DMS79 treated with DMSO at 0.1 percent for 48 hours (cell line): ENCODE measurements around the gene SIPA1L3.
"Not testable (repeated sequence)": the region's sequence is repeated elsewhere in the genome, so short reads cannot be mapped to it uniquely, and the experiment has no call there.

Source experiments
- DNase-seq: peaks from one replicate; lab custom pipeline; 2025; lab: John Stamatoyannopoulos, UW

SIPA1L3 gene

DNA sequence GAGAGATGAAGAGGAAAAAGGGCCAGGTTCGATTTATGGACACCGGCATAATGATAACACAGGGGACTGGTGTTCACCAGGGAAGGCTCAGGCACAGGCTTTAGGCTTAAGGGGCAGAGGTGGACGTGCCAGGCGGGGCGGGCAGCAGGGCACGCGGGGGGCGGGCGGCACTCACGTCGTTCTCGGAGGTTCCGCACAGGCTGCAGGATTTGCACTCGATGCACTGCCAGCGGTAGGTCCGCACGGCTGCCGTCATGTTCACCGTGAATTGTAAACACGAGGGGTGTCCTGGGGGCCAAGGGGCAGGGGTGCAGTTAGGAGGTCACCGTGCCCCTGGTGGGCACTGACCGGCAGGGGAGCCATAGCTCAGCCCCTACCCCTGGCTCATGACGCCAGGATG is 306.5 kb downstream of the SIPA1L3 start:
- DNase-seq: no peak

- DNase-seq: peak; percentile 56
These were observed 307.1 kb downstream of the SIPA1L3 start for GRCh38 chr19:38213911-38214625.

DNA sequence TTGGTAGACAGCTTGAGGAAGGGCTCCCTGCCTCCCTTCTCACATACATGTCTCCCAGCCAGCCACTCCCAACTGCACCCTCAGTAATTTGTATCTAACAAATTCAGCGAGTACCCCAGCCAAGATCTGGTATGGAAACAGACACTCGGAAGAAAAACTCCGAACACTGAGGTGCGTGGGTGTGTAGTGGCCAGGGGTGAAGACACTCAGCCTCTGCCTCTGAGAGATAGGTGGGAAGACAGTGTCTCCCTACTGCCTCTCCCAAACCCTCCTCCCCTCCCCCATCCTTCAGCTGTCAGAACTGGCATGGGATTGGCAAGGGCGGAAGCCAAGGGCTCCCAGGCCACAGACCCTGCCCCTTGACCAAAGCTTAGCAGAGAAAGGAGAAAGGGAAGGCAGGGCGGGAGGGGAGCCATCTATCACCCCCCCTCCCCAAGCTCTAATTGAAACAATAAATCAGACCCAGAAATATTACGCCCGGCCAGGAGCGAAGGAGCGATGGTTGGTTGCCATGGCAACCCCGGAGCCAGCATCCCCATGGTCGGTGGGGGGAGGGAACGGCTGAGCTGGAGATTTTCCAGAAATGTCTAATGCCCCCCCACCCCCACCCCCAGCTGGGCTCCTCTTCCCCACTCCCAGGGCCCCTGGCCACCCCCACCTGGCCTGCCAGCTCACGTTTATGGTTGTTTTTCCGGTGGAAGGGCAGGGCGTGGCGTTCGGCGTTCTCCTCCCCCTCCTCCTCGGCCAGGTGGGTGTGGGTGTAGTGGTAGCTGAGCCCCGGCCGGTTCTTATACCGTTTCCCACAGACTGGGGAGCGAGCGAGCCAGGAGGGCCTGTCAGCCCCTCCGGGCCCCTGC is 310.0 kb downstream of the SIPA1L3 start:
- no peak for DNase-seq

DNA sequence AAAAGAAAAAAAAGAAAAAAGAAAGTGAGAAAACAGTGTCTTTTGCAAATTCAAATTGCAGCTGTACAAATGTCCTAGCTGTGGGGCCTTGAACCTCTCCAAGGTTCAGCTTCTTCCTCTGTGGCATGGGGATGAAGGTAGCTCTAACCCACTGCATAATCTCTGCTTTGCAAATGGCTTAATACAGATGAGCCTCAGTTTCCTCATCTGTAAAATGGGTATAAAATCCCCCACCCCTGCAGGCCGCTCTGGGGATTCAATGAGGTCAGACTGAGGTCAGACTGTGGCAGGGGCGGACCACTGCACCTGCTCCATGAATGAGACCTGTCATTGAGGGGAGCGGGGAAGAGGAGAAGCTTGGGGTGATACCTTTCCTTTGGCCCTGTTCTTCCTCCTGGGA is 311.2 kb downstream of the SIPA1L3 start:
- DNase-seq: no peak

DNA sequence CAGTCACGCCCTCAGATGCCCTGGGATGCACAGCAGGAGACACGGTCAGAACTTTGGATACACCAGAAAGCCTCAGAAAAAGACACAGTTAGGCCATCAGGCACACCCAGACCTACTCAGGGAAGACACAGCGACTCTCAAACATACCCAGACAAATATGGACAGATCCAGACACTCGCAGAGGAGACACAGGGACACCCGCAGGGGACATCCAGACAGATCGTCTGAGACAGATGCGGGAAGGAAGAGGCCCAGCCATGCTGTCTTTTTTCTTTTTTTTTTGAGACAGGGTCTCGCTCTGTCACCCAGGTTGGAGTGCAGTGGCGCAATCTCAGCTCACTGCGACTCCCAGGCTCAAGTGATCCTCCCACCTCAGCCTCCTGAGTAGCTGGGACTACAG is 312.2 kb downstream of the SIPA1L3 start:
- no peak for DNase-seq

DNA sequence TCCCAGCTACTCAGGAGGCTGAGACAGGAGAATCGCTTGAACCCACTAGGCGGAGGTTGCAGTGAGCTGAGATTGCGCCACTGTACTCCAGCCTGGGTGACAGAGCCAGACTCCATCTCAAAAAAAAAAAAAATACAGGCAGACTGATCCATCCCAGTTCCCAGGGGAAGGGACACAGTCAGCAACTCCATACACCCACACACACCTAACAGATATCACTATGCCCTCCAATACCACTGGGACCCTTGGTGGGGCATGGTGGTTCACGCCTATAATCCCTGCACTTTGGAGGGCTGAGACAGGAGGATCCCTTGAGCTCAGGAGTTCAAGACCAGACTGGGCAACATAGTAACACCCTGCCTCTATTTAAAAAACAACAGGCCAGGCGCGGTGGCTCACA is 314.4 kb downstream of the SIPA1L3 start:
- DNase-seq: no peak

DNA sequence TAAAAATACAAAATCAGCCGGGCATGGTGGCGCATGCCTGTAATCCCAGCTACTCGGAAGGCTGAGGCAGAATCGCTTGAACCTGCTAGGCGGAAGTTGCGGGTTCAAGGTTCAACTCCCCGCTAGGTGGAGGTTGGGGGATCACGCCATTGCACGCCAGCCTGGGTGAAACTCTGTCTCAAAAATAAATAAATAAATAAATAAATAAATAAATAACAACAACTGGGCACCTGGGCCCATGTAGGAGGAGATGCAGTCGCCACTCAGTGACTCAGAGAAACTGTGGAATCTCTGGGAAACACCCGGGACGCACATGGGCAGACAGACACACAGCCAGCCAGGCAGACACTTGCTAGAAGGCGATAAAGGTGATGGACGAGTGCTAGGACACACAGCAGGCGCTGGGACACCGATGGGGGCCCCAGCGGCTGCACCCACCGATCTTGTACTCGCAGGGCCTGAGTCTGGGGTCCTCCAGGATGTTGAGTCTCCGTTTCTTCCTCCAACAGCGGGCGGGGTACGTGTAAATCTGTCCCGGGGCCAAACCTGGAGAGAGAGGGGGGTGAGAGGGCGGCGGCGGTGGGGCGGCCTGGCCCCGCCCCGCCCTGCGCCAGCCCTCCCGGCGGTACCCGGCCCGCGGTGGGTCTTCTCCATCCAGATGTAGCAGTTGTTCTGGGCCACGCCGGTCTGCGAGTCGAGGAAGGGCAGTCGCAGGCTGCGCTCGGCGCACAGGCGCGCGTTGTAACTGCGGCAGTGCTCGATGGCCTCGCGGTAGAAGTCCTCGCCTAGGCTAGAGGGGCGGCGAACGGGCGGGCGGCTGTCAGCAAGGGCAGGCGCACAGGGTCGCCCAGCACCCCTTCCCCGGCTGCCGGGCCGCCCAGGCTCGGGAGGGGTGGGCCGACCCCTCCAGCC is 315.2 kb downstream of the SIPA1L3 start:
- DNase-seq: no peak

DNA sequence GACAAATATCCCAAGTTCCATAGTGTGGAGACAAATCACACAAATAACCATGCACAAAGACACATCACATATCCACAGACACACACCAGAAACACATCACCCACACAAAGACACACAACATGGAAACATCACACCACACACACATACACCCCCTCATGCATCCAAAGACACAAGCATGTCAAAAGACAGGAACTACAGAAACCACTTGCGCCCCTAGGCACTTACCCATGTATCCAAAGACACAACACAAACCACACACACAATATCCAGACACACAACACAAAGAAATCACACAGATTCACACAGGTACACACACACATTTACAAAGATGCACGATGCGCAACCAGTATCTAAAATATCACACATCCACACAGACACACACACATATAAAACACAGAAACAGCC is 316.1 kb downstream of the SIPA1L3 start:
- DNase-seq: no peak

GRCh38 chr19:38223617-38224013 is 316.6 kb downstream of the SIPA1L3 start:
- no peak for DNase-seq

- DNase-seq: peak; percentile 66
These were observed 317.2 kb downstream of the SIPA1L3 start, which contains the start of gene DPF1 for GRCh38 chr19:38224014-38224862. Gene DPF1 (minus strand): TSS chr19:38224222. CDS start chr19:38224142, 80 bp downstream.

DNA sequence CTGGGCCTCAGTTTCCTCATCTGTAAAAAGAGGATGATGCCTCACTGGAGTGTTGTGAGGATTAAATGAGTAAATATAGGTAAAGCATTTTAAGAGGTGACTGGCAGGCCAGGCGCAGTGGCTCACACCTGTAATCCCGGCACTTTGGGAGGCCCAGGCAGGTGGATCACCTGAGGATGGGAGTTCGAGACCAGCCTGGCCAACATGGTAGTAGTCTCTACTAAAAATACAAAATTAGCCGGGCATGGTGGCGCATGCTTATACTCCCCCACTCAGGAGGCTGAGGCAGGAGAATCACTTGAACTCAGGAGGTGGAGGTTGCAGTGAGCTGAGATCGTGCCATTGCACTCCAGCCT is 317.8 kb downstream of the SIPA1L3 start:
- DNase-seq: not testable (repeated sequence)

DNA sequence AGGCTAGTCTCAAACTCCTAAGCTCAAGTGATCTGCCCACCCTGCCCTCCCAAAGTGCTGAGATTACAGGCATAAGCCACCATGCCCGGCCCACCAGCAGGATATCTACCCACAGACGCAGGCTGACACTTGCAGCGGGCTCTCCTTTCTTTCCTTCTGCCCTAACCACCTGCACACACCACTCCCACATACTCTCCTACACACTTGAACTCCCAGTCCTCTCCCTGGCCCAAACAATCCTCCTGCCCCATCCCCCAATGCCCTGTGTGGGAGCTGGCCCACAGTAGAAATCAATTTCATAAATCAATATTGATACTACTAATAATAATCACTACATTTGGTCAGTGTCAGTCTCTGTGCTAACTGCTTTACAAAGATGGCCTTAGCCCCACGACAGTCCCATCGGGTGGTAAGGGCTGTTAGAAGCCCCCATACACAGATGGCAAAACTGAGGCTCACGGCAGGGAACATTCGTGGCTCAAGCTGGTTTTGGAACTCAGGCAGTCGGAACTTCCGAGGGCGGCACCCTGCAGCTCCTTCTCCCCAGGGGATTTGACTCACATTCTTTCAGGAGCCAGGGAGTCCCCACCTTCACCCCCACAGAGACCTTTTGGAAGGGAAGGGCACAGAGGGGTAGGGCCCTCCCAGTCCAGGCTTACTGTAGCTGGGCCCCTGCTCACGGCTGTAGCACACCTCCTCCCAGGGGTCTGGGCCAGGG is 320.4 kb downstream of the SIPA1L3 start:
- no peak for DNase-seq

DNA sequence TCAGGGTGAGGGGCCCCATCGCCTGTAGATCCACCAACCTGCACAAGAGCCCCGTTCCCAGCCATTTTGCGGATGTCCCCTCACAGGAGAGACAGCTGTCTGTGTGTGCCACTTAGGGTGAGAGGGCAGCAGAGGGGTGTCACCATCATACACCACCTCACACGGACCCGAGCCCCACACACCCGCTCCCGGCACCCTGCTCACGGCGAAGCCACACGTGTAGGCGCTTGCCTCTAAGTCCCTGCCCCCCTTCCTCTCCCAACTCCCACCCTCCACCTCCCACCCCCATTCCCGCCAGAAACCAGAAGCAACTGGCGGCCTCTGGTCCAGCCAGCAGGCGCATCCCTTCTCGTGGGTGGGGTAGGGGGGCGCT is 321.0 kb downstream of the SIPA1L3 start:
- DNase-seq: no peak

DNA sequence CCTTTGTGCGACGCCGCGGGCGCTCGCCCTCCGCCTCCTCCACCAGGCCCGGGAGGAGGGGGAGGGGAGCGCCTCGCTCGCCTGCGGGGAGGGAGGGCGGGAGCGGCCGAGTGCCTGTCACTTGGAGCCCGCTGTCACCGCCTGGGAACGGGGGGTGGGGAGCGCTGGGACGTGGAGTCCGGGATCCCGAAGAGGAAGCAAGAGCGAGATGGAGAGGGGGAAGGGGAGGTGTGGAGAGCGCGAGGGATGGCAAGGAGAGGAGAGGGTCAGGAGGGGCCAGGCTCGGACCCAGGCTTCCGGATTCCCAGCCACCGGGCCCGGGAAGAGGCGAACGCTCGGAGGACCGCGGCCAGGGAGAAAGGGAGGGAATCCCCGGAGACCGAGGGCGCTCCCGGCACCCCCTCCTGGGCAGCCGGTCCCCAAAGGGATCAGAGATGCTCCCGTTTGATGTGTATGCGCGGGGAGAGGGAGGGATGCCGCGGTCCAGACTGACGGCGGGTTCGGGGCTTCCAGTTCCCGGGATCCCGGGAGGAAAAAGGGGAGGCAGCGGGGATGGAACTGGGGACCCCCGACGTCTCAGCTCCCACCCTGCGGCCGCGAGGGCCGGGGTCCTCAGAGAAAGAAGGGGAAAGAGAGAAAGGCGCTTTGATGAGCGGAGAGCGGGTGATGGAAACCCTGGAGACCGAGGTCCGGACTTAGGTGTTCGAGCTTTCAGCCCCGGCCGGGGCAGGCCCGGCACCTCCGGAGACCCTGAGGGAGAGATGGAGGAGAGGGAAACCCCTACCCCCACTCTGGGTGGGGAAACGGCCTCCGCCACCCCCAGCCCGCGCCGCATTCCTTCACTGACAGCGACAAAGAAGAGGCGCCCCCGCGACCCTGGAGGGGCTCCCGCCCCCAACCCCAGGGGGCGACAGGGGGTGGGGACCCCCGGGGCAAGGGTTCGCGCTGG is 321.8 kb downstream of the SIPA1L3 start:
- DNase-seq: peak; percentile 18

DNA sequence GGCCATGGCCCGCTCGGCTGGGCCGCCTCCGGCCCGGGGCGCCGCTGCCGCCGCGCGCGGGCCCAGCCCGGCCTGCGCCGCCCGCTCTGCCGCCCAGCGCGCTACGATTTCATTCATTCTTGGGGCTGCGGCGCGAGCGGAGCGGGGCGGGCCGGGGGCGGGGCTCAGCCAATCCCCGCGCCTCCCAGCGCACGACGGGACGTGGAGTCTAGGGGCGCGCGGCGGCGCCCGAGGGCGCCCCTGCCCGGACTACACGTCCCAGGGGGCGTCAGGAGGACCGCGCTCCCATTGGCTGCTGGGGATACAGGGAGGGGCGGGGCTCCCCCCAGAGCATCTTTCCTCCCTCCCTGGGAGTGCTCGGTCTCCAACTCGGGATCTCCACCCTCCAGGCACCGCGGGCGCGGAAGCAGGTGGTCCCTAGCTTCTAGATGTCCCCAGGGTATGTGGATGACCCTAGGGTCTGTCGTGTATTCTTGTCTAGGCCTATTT is 322.6 kb downstream of the SIPA1L3 start:
- DNase-seq: peak; percentile 88

GRCh38 chr19:38230506-38231133 is 323.6 kb downstream of the SIPA1L3 start:
- DNase-seq: not testable (repeated sequence)

- DNase-seq: no peak
These were observed 324.9 kb downstream of the SIPA1L3 start for GRCh38 chr19:38231918-38232317.

GRCh38 chr19:38233740-38234251 is 326.8 kb downstream of the SIPA1L3 start:
- peak; percentile 9 for DNase-seq

DNA sequence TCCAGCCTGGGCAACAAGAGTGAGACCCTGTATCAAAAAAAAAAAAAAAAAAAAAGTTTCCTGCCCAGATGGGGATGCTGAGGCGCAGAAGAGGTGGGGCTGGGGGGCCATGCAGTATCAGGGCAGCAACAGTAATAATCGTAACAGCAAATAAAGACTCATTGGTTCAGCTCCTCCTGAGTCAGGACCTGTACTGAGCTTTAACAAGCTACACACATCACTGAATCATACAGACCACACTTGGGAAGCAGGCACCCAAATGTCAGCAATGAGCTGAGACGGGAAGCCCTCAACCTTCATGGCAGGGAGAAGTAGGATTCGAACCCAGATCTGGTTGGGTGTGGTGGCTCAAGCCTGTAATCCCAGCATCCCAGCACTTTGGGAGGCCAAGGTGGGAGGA is 327.6 kb downstream of the SIPA1L3 start:
- DNase-seq: no peak
